ENCODE measurements around the gene CYP2D6.

The CYP2D6 gene

DNA sequence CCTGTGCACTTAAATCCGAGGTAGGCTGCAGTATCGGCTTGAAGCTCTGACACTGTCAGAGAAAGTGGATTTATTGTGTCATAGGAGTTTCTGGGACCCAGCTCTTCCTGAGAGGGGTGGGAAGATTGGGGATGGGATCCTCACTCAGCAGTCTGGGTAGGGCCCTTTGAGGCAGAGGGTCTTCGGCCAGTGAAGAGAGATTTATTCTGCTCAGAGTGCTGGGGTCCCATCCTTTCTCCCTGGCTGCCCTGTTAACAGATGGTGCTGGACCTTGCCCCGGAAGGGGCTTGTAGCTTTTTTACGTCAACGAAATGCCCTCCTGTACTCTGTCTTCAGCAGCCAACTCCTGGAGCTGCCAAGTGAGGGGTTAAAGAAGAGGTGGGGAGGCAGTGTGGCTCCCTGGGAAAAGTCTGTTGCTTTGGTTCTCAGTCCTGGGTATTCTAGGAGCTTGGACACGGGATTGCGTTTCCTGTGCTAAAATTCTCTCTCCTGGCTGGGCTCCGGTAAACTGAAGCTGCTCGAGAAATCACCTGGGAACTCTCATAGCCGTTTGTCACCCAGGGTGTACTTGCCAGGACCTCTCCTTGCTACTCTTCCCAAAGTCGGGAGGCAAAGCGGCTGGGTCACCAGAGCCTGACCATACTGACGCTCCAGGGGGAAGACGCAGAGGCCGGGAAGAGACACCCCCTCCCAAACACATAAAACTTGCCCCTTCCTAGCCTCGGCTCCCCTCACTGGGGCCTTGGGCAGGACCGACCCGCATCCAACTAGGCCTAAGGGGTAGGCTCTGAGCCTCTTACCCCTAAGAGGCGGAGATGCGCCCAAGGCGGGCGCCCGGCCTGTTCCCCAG, 51.9 kb downstream of the CYP2D6 start:
- no peak for DNase-seq (ENCODE audit: low spot score)

DNA sequence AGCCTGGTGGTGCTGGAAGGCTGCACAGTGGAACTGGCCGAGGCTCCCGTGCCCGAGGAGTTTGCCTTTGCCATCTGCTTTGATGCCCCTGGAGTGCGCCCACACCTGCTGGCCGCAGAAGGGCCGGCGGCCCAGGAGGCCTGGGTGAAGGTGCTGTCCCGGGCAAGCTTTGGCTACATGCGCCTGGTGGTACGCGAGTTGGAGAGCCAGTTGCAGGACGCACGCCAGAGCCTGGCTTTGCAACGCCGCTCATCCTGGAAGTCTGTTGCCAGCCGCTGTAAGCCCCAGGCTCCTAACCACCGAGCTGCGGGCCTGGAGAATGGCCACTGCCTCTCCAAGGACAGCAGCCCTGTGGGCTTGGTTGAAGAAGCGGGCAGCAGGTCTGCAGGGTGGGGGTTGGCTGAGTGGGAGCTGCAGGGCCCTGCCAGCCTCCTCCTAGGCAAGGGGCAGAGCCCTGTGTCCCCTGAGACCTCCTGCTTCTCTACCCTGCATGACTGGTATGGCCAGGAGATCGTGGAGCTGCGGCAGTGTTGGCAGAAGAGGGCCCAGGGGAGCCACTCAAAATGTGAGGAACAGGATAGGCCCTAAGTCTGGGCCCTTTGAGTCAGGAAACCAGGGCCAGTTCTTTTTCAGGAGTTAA, 53.0 kb downstream of the CYP2D6 start:
- TF ChIP-seq, protein P1, sequence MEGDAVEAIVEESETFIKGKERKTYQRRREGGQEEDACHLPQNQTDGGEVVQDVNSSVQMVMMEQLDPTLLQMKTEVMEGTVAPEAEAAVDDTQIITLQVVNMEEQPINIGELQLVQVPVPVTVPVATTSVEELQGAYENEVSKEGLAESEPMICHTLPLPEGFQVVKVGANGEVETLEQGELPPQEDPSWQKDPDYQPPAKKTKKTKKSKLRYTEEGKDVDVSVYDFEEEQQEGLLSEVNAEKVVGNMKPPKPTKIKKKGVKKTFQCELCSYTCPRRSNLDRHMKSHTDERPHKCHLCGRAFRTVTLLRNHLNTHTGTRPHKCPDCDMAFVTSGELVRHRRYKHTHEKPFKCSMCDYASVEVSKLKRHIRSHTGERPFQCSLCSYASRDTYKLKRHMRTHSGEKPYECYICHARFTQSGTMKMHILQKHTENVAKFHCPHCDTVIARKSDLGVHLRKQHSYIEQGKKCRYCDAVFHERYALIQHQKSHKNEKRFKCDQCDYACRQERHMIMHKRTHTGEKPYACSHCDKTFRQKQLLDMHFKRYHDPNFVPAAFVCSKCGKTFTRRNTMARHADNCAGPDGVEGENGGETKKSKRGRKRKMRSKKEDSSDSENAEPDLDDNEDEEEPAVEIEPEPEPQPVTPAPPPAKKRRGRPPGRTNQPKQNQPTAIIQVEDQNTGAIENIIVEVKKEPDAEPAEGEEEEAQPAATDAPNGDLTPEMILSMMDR (IDR thresholded peaks at IDR 0.05; ENCODE audit: extremely low read depth, missing control alignments), result no peak
- DNase-seq (ENCODE audit: low spot score), result no peak

More for the DNA sequence above, 51.9 kb downstream of the CYP2D6 start:
- TF ChIP-seq, protein P1 (IDR thresholded peaks at IDR 0.05; ENCODE audit: extremely low read depth, missing control alignments), result no peak

DNA sequence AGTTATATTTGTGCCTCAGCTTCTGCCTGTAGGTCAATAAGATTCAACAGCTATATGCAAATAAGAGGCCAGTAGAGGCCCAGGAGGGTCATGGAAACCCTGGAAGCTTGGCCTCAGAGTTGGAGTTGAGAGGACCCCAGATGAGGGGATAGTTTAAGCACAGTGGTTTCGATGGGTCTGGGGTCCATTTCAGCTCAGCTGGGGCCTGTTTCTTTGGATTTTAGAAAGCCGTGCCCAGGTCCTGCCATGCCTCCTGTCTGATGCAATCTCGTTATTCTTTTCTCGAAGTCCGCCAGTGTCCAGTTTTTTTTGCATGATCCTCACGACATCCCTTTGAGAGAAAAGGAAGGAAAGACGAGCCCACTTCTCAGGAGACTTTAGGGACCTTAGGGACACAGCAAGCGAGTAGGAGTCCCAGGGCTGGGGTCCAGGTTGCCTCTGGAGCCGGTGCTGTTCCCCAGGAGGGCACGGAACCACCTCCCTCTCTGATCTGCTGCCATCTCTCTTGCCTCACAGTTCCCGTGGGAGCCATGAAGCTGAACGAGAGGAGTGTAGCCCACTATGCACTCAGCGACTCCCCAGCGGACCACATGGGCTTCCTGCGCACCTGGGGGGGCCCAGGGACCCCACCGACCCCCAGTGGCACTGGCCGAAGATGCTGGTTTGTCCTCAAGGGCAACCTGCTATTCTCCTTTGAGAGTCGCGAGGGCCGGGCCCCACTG, 53.7 kb downstream of the CYP2D6 start:
- no peak for DNase-seq (ENCODE audit: low spot score)
- TF ChIP-seq, protein P1 (IDR thresholded peaks at IDR 0.05; ENCODE audit: extremely low read depth, missing control alignments), result no peak

All from GM20000 (cell line).